Kidney epithelial cell (primary cell): ENCODE data around the gene PTPN13. TPM values are rescaled to one million over a fixed set of nuclear protein-coding genes. Genes with fewer than 3 reads are reported as not detected.

ENCODE experiments used
- DNase-seq: peaks from one replicate; pipeline ENCODE4 v3.0.0-alpha.2; 2010; ENCODE audit warnings: low read depth
- H3K27me3 ChIP-seq: 2 replicates; pipeline ENCODE4 v1.6.0; 2011; ENCODE audit warnings: low read length; ENCODE audit not compliant: control insufficient read depth, insufficient read depth
- H3K36me3 ChIP-seq: 2 replicates; pipeline ENCODE4 v1.5.1; 2011; ENCODE audit warnings: low read length; ENCODE audit not compliant: control insufficient read depth, insufficient read depth
- H3K4me3 ChIP-seq: 2 replicates; pipeline ENCODE4 v1.5.1; 2011; ENCODE audit warnings: low read depth, mild to moderate bottlenecking, control low read depth, low read length
- total RNA-seq: library from RNA; depleted of rRNA; stranded (reverse); fragments of >200 nt; gene quantifications from 2 replicates; pipeline ENCODE4 v1.2.3, GENCODE V29; 2015
- TF ChIP-seq, protein P1 (sequence below): IDR thresholded peaks from 2 replicates; pipeline ENCODE4 v1.5.1; 2011; ENCODE audit warnings: mild to moderate bottlenecking, moderate library complexity, low read length, control low read depth, inconsistent platforms; ENCODE audit not compliant: insufficient read depth, poor library complexity, severe bottlenecking

Gene PTPN13
- total RNA-seq, 1 donor from 2014 or later = 20.1 TPM

DNA sequence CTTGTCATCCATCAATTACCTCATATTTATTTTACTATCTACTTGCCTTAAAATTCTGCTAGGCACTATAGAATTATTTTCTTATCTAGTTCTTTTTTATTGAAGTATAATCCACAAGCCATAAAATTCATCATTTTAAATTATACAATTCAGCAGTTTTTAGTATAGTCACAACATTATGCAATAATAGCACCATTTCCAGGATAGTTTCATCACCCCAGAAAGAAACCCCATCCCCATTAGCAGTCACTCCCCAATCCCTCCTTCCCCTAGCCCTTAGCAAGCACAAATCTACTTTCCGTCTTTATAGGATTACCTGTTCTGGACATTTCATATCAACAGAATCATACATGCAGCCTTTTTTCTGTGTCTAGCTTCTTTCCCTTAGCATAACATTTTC, 239.5 kb downstream of the PTPN13 start:
- no peaks in the 10 kb centered on the region for H3K36me3 ChIP-seq
- H3K4me3 ChIP-seq = no peak overlapping the region
- DNase-seq = no peak
- TF ChIP-seq, protein P1, sequence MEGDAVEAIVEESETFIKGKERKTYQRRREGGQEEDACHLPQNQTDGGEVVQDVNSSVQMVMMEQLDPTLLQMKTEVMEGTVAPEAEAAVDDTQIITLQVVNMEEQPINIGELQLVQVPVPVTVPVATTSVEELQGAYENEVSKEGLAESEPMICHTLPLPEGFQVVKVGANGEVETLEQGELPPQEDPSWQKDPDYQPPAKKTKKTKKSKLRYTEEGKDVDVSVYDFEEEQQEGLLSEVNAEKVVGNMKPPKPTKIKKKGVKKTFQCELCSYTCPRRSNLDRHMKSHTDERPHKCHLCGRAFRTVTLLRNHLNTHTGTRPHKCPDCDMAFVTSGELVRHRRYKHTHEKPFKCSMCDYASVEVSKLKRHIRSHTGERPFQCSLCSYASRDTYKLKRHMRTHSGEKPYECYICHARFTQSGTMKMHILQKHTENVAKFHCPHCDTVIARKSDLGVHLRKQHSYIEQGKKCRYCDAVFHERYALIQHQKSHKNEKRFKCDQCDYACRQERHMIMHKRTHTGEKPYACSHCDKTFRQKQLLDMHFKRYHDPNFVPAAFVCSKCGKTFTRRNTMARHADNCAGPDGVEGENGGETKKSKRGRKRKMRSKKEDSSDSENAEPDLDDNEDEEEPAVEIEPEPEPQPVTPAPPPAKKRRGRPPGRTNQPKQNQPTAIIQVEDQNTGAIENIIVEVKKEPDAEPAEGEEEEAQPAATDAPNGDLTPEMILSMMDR = no peak
- no peaks in the 10 kb centered on the region for H3K27me3 ChIP-seq

DNA sequence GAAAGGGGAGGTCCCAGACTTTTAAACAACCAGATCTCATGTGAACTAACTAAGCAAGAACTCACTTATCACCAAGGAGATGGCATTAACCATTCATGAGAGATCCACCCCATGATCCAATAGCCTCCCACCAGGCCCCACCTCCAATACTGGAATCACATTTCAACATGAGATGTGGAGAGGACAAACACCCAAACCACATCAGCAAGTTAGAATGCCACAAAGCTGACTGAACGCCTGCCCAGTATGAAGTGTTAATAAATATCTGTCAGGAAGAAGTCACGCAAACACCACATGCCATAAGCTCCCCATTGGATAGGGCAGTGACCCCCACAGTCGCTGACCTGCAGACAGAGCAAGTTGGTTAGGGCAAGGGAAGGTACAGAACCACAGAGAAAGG, 240.8 kb downstream of the PTPN13 start:
- no peaks in the 10 kb centered on the region for H3K36me3 ChIP-seq
- H3K27me3 ChIP-seq = no peaks in the 10 kb centered on the region
- no peak overlapping the region for H3K4me3 ChIP-seq
- TF ChIP-seq, protein P1 = no peak
- no peak for DNase-seq

DNA sequence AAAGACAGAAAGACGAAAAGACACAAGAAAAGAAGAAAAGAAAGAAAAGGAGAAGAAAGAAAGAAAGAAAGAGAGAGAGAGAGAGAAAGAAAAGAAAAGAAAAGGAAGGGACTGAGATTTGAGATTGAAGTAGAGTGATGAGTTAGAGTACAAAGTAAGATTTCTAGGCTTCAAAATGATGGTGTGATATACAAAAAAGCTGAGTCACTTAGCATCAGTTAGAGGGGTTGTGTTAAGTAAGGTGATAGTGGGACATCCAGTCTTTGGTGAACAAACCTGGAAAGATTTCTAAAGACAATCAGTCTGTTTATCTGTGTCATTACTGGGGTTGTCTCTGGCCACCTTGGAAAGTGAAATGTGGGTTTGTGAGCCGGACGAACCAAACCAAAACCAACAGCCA, 241.6 kb downstream of the PTPN13 start:
- Histone ChIP-seq H3K4me3 (no peak overlapping the region), H3K36me3 (no peaks in the 10 kb centered on the region), H3K27me3 (no peaks in the 10 kb centered on the region)
- TF ChIP-seq, protein P1 = no peak
- DNase-seq = no peak

DNA sequence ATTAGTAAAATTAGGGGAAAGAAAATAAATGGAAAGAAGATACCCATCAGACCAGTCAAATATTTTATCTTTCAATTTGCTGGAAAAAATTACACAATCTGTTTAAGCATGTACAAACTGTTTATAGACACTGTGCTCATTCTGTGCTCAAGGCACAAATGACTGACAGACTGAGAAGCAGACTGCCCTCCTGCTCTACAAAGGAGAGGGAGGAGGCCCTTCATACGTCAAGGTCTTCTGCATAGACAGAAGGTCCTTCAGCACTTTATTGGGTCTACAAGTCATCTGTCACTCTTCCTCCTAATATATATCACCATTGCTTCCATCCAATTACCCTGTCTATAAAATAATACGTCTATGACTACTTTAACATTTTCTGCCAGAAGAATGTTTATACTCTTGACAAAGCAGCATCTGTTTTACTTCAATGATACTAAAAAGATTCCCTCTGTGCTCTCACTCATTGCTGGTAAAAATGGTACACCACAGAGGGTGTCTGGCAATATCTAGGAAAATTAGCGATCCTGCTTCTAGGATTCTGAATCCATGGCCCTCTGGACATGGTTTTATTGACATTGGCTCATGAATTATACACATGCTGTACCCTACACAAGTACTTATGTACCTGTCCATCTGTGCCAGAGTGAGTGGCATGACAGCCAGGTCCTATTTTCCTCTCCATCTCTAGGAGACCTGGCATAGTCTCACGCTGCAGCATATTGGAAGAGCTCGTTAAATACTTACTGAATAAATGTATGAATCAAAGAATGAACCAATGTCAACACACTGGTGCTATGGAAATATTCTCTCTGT, 243.8 kb downstream of the PTPN13 start:
- Histone ChIP-seq H3K36me3 (no peaks in the 10 kb centered on the region), H3K27me3 (no peaks in the 10 kb centered on the region), H3K4me3 (no peak overlapping the region)
- DNase-seq = no peak
- TF ChIP-seq, protein P1 = no peak

DNA sequence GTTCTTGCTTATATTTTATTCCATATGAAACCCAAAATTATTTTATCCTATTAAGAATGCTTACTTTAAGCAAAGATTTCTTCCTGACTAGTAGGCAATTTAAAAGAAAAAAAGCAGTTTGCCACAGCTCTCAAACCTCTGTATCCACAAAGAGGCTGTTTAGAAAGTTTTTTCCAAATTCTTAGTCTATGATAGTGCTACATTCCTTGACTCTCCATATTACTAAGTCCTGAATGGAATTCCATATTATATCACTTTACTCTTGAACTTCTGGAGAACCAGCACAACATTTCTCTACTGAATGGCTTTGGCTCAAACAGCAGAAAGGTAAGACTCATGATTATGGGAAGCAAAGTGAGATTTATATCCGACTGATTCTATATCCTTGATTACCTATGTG, 246.7 kb downstream of the PTPN13 start:
- Histone ChIP-seq H3K4me3 (no peak overlapping the region), H3K27me3 (no peaks in the 10 kb centered on the region), H3K36me3 (no peaks in the 10 kb centered on the region)
- TF ChIP-seq, protein P1 = no peak
- no peak for DNase-seq

DNA sequence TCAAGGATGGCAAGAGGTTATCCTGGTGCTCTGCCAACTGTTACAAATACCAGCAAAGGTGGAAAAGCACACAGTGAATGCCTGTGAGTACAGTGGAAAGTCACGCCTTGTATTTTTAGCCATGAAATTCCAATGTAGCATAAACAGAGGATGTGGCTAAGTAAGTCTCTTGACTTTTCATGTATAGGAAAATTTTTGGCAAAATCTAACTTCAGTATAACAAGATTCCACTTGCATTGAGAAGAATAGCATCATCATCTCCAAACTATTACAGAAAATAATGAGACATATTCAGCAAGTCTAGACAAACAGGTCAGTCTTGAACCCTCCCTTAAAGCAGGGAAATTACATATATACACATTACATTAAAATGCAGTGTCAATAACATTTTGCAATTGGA, 247.2 kb downstream of the PTPN13 start:
- H3K27me3 ChIP-seq = no peaks in the 10 kb centered on the region
- TF ChIP-seq, protein P1 = no peak
- H3K4me3 ChIP-seq = no peak overlapping the region
- no peak for DNase-seq
- H3K36me3 ChIP-seq = no peaks in the 10 kb centered on the region
